SK-N-SH treated with all-trans-retinoic acid at 6 μM for 48 hours (cell line): Measurements from ENCODE around the gene MLXIP.

Experiments
- ATAC-seq: fragments of 200-7000 bp; cut with Tn5 transposase; 3 replicates; pipeline ENCODE4 v1.9.1; 2020; ENCODE audit warnings: mild to moderate bottlenecking, moderate library complexity
- BACH2 ChIP-seq: fragments of 250-450 bp; sonication (Bioruptor Pico); IDR thresholded peaks from 2 replicates; pipeline ENCODE4 v1.9.0; 2021; ENCODE audit warnings: mild to moderate bottlenecking, borderline replicate concordance
- CREB5 ChIP-seq: fragments of 250-450 bp; sonication (Bioruptor Pico); IDR thresholded peaks from 2 replicates; pipeline ENCODE4 v1.5.1; 2020; ENCODE audit warnings: low read depth, mild to moderate bottlenecking, moderate library complexity
- CSDC2 ChIP-seq: fragments of 250-450 bp; sonication (Bioruptor Pico); IDR thresholded peaks from 2 replicates; pipeline ENCODE4 v1.5.0; 2020; ENCODE audit warnings: mild to moderate bottlenecking, moderate library complexity
- ESRRG ChIP-seq: fragments of 250-450 bp; sonication (Bioruptor Pico); IDR thresholded peaks from 2 replicates; pipeline ENCODE4 v1.6.1; 2021; ENCODE audit warnings: mild to moderate bottlenecking
- GLIS3 ChIP-seq: fragments of 250-450 bp; sonication (Bioruptor Pico); IDR thresholded peaks from 2 replicates; pipeline ENCODE4 v1.5.0; 2020; ENCODE audit warnings: mild to moderate bottlenecking, moderate library complexity
- ISL1 ChIP-seq: fragments of 250-450 bp; sonication (Bioruptor Pico); IDR thresholded peaks from 2 replicates; pipeline ENCODE4 v2.1.2; 2022; ENCODE audit warnings: mild to moderate bottlenecking, moderate library complexity
- OSR1 ChIP-seq: fragments of 250-450 bp; sonication (Bioruptor Pico); IDR thresholded peaks from 2 replicates; pipeline ENCODE4 v1.8.0; 2022; ENCODE audit warnings: moderate library complexity, mild to moderate bottlenecking, inconsistent platforms
- POU6F1 ChIP-seq: fragments of 250-450 bp; sonication (Bioruptor Pico); IDR thresholded peaks from 2 replicates; pipeline ENCODE4 v1.8.0; 2021; ENCODE audit warnings: low read depth, mild to moderate bottlenecking, moderate library complexity, borderline replicate concordance
- RARB ChIP-seq: fragments of 250-450 bp; sonication (Bioruptor Pico); IDR thresholded peaks from 2 replicates; pipeline ENCODE4 v1.8.0; 2021; ENCODE audit warnings: mild to moderate bottlenecking, moderate library complexity
- SNAI2 ChIP-seq: fragments of 250-450 bp; sonication (Bioruptor Pico); IDR thresholded peaks from 2 replicates; pipeline ENCODE4 v1.5.0; 2020; ENCODE audit warnings: mild to moderate bottlenecking, moderate library complexity
- TCF4 ChIP-seq: fragments of 250-450 bp; sonication (Bioruptor Pico); IDR thresholded peaks from 2 replicates; pipeline ENCODE4 v1.8.0; 2021; ENCODE audit warnings: mild to moderate bottlenecking, moderate library complexity, borderline replicate concordance
- TOX ChIP-seq: fragments of 250-450 bp; sonication (Bioruptor Pico); IDR thresholded peaks from 2 replicates; pipeline ENCODE4 v1.8.0; 2021; ENCODE audit warnings: mild to moderate bottlenecking, moderate library complexity, borderline replicate concordance
- ZC3H10 ChIP-seq: fragments of 250-450 bp; sonication (Bioruptor Pico); IDR thresholded peaks from 2 replicates; pipeline ENCODE4 v1.5.1; 2021; ENCODE audit warnings: mild to moderate bottlenecking, moderate library complexity
- ZFP3 ChIP-seq: fragments of 250-450 bp; sonication (Bioruptor Pico); IDR thresholded peaks from 2 replicates; pipeline ENCODE4 v1.5.0; 2020; ENCODE audit warnings: mild to moderate bottlenecking, moderate library complexity
- ZFP30 ChIP-seq: fragments of 450-650 bp; formaldehyde crosslinking; IDR thresholded peaks from 2 replicates; pipeline ENCODE4 v1.5.0; 2022; ENCODE audit warnings: mild to moderate bottlenecking, moderate library complexity
- ZNF565 ChIP-seq: fragments of 450-650 bp; formaldehyde crosslinking; conservative IDR thresholded peaks from 2 replicates; pipeline ENCODE4 v1.5.0; 2020; ENCODE audit warnings: low read depth, mild to moderate bottlenecking, moderate library complexity
- ZNF70 ChIP-seq: fragments of 450-650 bp; formaldehyde crosslinking; IDR thresholded peaks from 2 replicates; pipeline ENCODE4 v1.5.0; 2020; ENCODE audit warnings: mild to moderate bottlenecking, moderate library complexity
- ZNF8 ChIP-seq: fragments of 450-650 bp; formaldehyde crosslinking; IDR thresholded peaks from 2 replicates; pipeline ENCODE4 v1.5.0; 2020; ENCODE audit warnings: mild to moderate bottlenecking, moderate library complexity
- TF ChIP-seq, protein P1 (sequence below): fragments of 250-450 bp; sonication (Bioruptor Pico); IDR thresholded peaks from 2 replicates; pipeline ENCODE4 v1.5.1; 2021; ENCODE audit warnings: mild to moderate bottlenecking, moderate library complexity
- TF ChIP-seq, protein P2 (sequence below): fragments of 250-450 bp; sonication (Bioruptor Pico); IDR thresholded peaks from 2 replicates; pipeline ENCODE4 v1.8.0; 2020; ENCODE audit warnings: mild to moderate bottlenecking, moderate library complexity, borderline replicate concordance

Gene MLXIP

GRCh38 chr12:122030424-122031035 lies 48.0 kb upstream of the MLXIP start (continued):
- TF ChIP-seq SNAI2: no peak
- TF ChIP-seq ZFP30 (CRISPR knock-in tag): no peak
- TF ChIP-seq, all 23 proteins: peak for 0

DNA sequence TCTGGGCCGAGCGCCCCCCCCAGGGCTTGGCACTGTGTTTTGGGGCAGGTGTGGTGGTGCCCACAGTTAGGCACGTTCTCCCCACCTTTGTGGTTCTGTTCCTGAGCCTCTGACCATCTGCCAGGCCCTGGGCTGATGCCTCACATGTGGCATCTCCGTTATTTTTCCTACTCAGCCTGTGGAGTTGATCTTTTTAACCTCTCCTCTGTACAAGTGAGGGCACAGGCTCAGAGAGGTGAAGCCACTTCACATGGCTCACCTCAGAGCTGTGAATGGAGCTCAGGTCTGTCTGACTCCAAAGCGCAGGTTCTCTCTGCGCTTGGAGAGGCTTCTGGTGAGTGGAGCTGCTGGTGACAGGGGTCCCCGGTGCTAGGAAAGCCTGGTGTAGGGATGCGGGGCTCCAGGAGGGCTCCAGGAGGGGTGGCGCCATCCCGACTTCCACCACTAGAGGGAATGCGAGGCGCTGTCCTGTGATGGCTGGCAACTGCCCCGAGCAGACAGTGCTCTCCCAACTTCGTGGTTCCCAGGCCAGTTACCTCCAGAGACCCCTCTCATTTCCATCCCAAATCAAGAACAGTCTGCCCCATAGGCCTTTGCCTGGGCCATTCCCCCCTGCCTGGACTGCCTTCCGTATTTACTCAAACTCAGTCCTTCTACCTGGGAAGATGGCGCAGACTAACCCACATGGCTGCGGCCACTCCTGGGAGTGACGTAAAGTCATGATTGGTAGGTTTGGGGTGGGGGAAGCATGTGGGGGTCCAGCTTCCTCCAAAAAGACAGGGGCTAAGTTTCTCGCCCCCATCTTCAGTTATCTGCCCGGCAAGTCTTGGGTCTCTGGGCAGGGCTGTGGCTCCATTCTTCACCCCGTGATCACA lies 47.0 kb upstream of the MLXIP start:
- TF ChIP-seq ZFP3 (CRISPR knock-in tag) (no peak), RARB (CRISPR knock-in tag) (no peak), ZNF565 (CRISPR knock-in tag) (no peak), POU6F1 (CRISPR knock-in tag) (no peak), CREB5 (CRISPR knock-in tag) (no peak), BACH2 (no peak), SNAI2 (no peak), ZNF70 (CRISPR knock-in tag) (no peak), ZNF8 (CRISPR knock-in tag) (no peak), GLIS3 (CRISPR knock-in tag) (no peak), TOX (CRISPR knock-in tag) (no peak), CSDC2 (CRISPR knock-in tag) (no peak), ZC3H10 (no peak), ISL1 (CRISPR knock-in tag) (no peak), ZFP30 (CRISPR knock-in tag) (no peak), ESRRG (no peak), TCF4 (CRISPR knock-in tag) (no peak)
- TF ChIP-seq, protein P1, sequence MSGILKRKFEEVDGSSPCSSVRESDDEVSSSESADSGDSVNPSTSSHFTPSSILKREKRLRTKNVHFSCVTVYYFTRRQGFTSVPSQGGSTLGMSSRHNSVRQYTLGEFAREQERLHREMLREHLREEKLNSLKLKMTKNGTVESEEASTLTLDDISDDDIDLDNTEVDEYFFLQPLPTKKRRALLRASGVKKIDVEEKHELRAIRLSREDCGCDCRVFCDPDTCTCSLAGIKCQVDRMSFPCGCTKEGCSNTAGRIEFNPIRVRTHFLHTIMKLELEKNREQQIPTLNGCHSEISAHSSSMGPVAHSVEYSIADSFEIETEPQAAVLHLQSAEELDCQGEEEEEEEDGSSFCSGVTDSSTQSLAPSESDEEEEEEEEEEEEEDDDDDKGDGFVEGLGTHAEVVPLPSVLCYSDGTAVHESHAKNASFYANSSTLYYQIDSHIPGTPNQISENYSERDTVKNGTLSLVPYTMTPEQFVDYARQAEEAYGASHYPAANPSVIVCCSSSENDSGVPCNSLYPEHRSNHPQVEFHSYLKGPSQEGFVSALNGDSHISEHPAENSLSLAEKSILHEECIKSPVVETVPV (CRISPR knock-in tag): no peak
- peak; percentile 83 for ATAC-seq

GRCh38 chr12:122032580-122032979 lies 46.0 kb upstream of the MLXIP start:
- no peak for ATAC-seq

More at GRCh38 chr12:122032580-122032979, 46.0 kb upstream of the MLXIP start:
- TF ChIP-seq, protein P1 (CRISPR knock-in tag): no peak
- no peak for TF ChIP-seq TOX (CRISPR knock-in tag)
- no peak for TF ChIP-seq ZNF70 (CRISPR knock-in tag)
- no peak for TF ChIP-seq SNAI2
- TF ChIP-seq POU6F1 (CRISPR knock-in tag): no peak
- TF ChIP-seq, protein P2, sequence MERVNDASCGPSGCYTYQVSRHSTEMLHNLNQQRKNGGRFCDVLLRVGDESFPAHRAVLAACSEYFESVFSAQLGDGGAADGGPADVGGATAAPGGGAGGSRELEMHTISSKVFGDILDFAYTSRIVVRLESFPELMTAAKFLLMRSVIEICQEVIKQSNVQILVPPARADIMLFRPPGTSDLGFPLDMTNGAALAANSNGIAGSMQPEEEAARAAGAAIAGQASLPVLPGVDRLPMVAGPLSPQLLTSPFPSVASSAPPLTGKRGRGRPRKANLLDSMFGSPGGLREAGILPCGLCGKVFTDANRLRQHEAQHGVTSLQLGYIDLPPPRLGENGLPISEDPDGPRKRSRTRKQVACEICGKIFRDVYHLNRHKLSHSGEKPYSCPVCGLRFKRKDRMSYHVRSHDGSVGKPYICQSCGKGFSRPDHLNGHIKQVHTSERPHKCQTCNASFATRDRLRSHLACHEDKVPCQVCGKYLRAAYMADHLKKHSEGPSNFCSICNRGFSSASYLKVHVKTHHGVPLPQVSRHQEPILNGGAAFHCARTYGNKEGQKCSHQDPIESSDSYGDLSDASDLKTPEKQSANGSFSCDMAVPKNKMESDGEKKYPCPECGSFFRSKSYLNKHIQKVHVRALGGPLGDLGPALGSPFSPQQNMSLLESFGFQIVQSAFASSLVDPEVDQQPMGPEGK (CRISPR knock-in tag): no peak
- no peak for TF ChIP-seq ZNF565 (CRISPR knock-in tag)
- TF ChIP-seq TCF4 (CRISPR knock-in tag): no peak
- no peak for TF ChIP-seq CREB5 (CRISPR knock-in tag)
- no peak for TF ChIP-seq OSR1 (CRISPR knock-in tag)
- TF ChIP-seq ISL1 (CRISPR knock-in tag): no peak
- TF ChIP-seq RARB (CRISPR knock-in tag): no peak
- no peak for TF ChIP-seq ZC3H10
- TF ChIP-seq GLIS3 (CRISPR knock-in tag): no peak
- TF ChIP-seq ZFP3 (CRISPR knock-in tag): no peak
- TF ChIP-seq, all 23 proteins: peak for 0
